PC-3 (cell line): Measurements from ENCODE around the gene LRCOL1. TPM values are rescaled to one million over a fixed set of nuclear protein-coding genes. Genes with fewer than 3 reads are reported as not detected.

Source experiments
- ATAC-seq: fragments of 200-7000 bp; cut with Tn5 transposase; 2 replicates; pipeline ENCODE4 v1.9.1; 2020; ENCODE audit warnings: mild to moderate bottlenecking, moderate library complexity
- BruUV-seq: library from RNA; stranded (reverse); fragments of 400-500 nt; replicated peaks from 2 replicates; lab custom pipeline; 2021; lab: Mats Ljungman, UMichigan
- CTCF ChIA-PET: fragments of 300-600 bp; sonication (Branson Sonifier 250); formaldehyde crosslinking; loops from one replicate; lab custom pipeline; 2022; ENCODE audit warnings: antibody characterized with exemption; lab: Charles Lee
- POLR2A ChIA-PET: fragments of 300-600 bp; sonication (Branson Sonifier 250); formaldehyde crosslinking; loops from one replicate; lab custom pipeline; 2022; ENCODE audit warnings: antibody characterized with exemption; ENCODE audit not compliant: unreplicated experiment; lab: Charles Lee
- DNase-seq: peaks from one replicate; pipeline ENCODE4 v3.0.0-alpha.2; 2015
- H2AFZ ChIP-seq: fragments of 300-600 bp; sonication (generic); 2 replicates; pipeline ENCODE4 v1.6.0; 2016; ENCODE audit warnings: antibody characterized with exemption, low read length
- H3F3A ChIP-seq: fragments of 300-600 bp; sonication (generic); one replicate; pipeline ENCODE4 v1.6.0; 2017; ENCODE audit warnings: antibody characterized with exemption, low read length, control low read depth, mild to moderate bottlenecking; ENCODE audit not compliant: unreplicated experiment
- H3K27ac ChIP-seq: fragments of 300-600 bp; sonication (generic); 2 replicates; pipeline ENCODE4 v1.5.1; 2016; ENCODE audit warnings: mild to moderate bottlenecking, low read length
- H3K27me3 ChIP-seq: fragments of 300-600 bp; sonication (generic); 2 replicates; pipeline ENCODE4 v1.6.1; 2016; ENCODE audit warnings: low read length, mixed read lengths
- H3K36me3 ChIP-seq: fragments of 300-600 bp; sonication (generic); 2 replicates; pipeline ENCODE4 v1.6.1; 2016; ENCODE audit warnings: low read depth, mixed run types, low read length, mixed read lengths
- H3K4me1 ChIP-seq: fragments of 300-600 bp; sonication (generic); 2 replicates; pipeline ENCODE4 v1.5.1; 2016; ENCODE audit warnings: low read length; ENCODE audit not compliant: insufficient read depth
- H3K4me2 ChIP-seq: fragments of 300-600 bp; sonication (generic); 2 replicates; pipeline ENCODE4 v1.6.0; 2016; ENCODE audit warnings: low read length
- H3K4me3 ChIP-seq: fragments of 300-600 bp; sonication (generic); 2 replicates; pipeline ENCODE4 v1.5.1; 2016; ENCODE audit warnings: mild to moderate bottlenecking, low read length, mixed read lengths
- H3K79me2 ChIP-seq: fragments of 300-600 bp; sonication (generic); 2 replicates; pipeline ENCODE4 v1.6.1; 2017; ENCODE audit warnings: low read length, mixed read lengths
- H3K9ac ChIP-seq: fragments of 300-600 bp; sonication (generic); 2 replicates; pipeline ENCODE4 v1.6.0; 2016; ENCODE audit warnings: mild to moderate bottlenecking, low read length
- H3K9me2 ChIP-seq: fragments of 300-600 bp; sonication (generic); replicated peaks from 2 replicates; pipeline ENCODE4 v1.6.1; 2016; ENCODE audit warnings: mixed run types, low read length, mixed read lengths
- H3K9me3 ChIP-seq: fragments of 300-600 bp; sonication (generic); 2 replicates; pipeline ENCODE4 v1.6.1; 2016; ENCODE audit warnings: low read length, mixed read lengths
- H4K20me1 ChIP-seq: fragments of 300-600 bp; sonication (generic); 2 replicates; pipeline ENCODE4 v1.6.1; 2016; ENCODE audit warnings: low read length, mixed read lengths
- EZH2 ChIP-seq: fragments of 300-600 bp; sonication (generic); IDR thresholded peaks from one replicate; pipeline ENCODE4 v1.6.1; 2017; ENCODE audit warnings: antibody characterized with exemption, mild to moderate bottlenecking, low read length; ENCODE audit not compliant: unreplicated experiment
- EZH2phosphoT487 ChIP-seq: fragments of 300-600 bp; sonication (generic); IDR thresholded peaks from 2 replicates; pipeline ENCODE4 v1.6.1; 2018; ENCODE audit warnings: mild to moderate bottlenecking, antibody characterized with exemption, low read length, borderline replicate concordance
- intact Hi-C: fragments of 100-400 bp; cut with micrococcal nuclease; formaldehyde crosslinking; loops from 2 replicates; pipeline ENCODE4 v1.9.0; 2023
- total RNA-seq: library from RNA; depleted of rRNA; stranded (reverse); fragments of >200 nt; gene quantifications from 2 replicates; pipeline ENCODE4 v1.2.3, GENCODE V29; 2014
- TF ChIP-seq, protein P1 (sequence below): fragments of 300-600 bp; sonication (generic); conservative IDR thresholded peaks from 2 replicates; pipeline ENCODE4 v1.5.1; 2017; ENCODE audit warnings: antibody characterized with exemption, low read depth, mild to moderate bottlenecking, low read length

The LRCOL1 gene
- total RNA-seq, 1 experiment from 2014 or later = not detected

DNA sequence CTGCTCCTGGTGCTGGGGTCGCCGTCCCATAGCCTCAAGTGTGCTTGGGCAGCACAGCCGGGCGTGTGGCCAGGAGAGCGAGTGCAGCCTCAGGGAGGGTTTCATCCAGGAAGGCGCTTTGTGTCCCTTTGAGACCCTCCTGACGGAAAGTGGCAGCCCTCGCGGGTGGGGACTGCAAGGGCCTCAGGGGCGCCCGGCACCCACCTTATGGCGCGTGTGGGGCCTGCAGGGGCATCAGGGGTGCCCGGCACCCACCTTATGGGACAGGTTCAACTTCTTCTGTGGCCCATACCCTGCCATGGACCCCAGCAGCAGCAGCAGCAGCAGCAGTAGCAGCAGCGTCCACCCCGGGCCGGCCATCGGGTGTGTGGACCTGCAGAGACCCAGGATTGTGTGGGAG lies 4.5 kb downstream of the LRCOL1 start:
- no peak for DNase-seq
- intact Hi-C loops = no loop called here
- Histone ChIP-seq H3K9me3 (no peaks in the 10 kb centered on the region), H3K36me3 (no peaks in the 10 kb centered on the region), H3K4me1 (no peaks in the 10 kb centered on the region), H3K4me2 (no peak overlapping the region), H3K27me3 (peaks cover 23% of the 10 kb centered on the region), H3K9ac (no peak overlapping the region), H3K9me2 (no peaks in the 10 kb centered on the region), H3F3A (no peaks in the 10 kb centered on the region), H4K20me1 (no peaks in the 10 kb centered on the region), H2AFZ (no peak overlapping the region), H3K79me2 (no peaks in the 10 kb centered on the region), H3K4me3 (no peak overlapping the region), H3K27ac (no peak overlapping the region)
- TF ChIP-seq EZH2 = no peak
- no peak for TF ChIP-seq EZH2phosphoT487
- TF ChIP-seq, protein P1, sequence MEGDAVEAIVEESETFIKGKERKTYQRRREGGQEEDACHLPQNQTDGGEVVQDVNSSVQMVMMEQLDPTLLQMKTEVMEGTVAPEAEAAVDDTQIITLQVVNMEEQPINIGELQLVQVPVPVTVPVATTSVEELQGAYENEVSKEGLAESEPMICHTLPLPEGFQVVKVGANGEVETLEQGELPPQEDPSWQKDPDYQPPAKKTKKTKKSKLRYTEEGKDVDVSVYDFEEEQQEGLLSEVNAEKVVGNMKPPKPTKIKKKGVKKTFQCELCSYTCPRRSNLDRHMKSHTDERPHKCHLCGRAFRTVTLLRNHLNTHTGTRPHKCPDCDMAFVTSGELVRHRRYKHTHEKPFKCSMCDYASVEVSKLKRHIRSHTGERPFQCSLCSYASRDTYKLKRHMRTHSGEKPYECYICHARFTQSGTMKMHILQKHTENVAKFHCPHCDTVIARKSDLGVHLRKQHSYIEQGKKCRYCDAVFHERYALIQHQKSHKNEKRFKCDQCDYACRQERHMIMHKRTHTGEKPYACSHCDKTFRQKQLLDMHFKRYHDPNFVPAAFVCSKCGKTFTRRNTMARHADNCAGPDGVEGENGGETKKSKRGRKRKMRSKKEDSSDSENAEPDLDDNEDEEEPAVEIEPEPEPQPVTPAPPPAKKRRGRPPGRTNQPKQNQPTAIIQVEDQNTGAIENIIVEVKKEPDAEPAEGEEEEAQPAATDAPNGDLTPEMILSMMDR = no peak
- ChIA-PET POLR2A (no interaction called here), CTCF (no interaction called here)
- no TSS peak for BruUV-seq
- no peak for ATAC-seq

- TF ChIP-seq, protein P1 = no peak
- TF ChIP-seq EZH2phosphoT487 (no peak), EZH2 (no peak)
- Histone ChIP-seq H2AFZ (no peak overlapping the region), H3K9me2 (no peaks in the 10 kb centered on the region), H3K4me1 (peaks cover 9% of the 10 kb centered on the region), H3K79me2 (no peaks in the 10 kb centered on the region), H3K9ac (no peak overlapping the region), H3K36me3 (no peaks in the 10 kb centered on the region), H3F3A (no peaks in the 10 kb centered on the region), H3K27ac (no peak overlapping the region), H3K4me3 (no peak overlapping the region), H3K27me3 (peaks cover 23% of the 10 kb centered on the region), H3K9me3 (no peaks in the 10 kb centered on the region), H4K20me1 (no peaks in the 10 kb centered on the region), H3K4me2 (peak overlapping the region; percentile 52)
- no peak for DNase-seq
- POLR2A ChIA-PET = no interaction called here
- no TSS peak for BruUV-seq
- ATAC-seq = no peak
- intact Hi-C loops = no loop called here
- CTCF ChIA-PET = no interaction called here
Observed at GRCh38 chr12:132604668-132605441, 5.5 kb downstream of the LRCOL1 start.

- no peaks in the 10 kb centered on the region for H3K36me3 ChIP-seq
- H2AFZ ChIP-seq = peak overlapping the region; percentile 52
- H3K9me3 ChIP-seq = no peaks in the 10 kb centered on the region
- H3K4me1 ChIP-seq = peaks cover 9% of the 10 kb centered on the region
- H4K20me1 ChIP-seq = no peaks in the 10 kb centered on the region
- ChIA-PET POLR2A (no interaction called here), CTCF (no interaction called here)
- DNase-seq (no peak), ATAC-seq (peak; percentile 9)
- H3K27me3 ChIP-seq = peaks cover 23% of the 10 kb centered on the region
- BruUV-seq = no TSS peak
- no peaks in the 10 kb centered on the region for H3K9me2 ChIP-seq
- intact Hi-C loops = no loop called here
- H3F3A ChIP-seq = no peaks in the 10 kb centered on the region
- peak overlapping the region; percentile 40 for H3K4me3 ChIP-seq
- no peak overlapping the region for H3K9ac ChIP-seq
- no peak overlapping the region for H3K27ac ChIP-seq
- H3K4me2 ChIP-seq = peak overlapping the region; percentile 52
- H3K79me2 ChIP-seq = no peaks in the 10 kb centered on the region
- no peak for TF ChIP-seq EZH2phosphoT487
- no peak for TF ChIP-seq EZH2
- TF ChIP-seq, protein P1 = no peak
Observed at GRCh38 chr12:132604151-132604618, 6.2 kb downstream of the LRCOL1 start.
